GM10248 (cell line): ENCODE measurements around the gene TCEANC2.
"Not testable (repeated sequence)": the region's sequence is repeated elsewhere in the genome, so short reads cannot be mapped to it uniquely, and the experiment has no call there.

Experiments used
- CTCF ChIA-PET: fragments of 300-600 bp; sonication (Branson Sonifier 250); formaldehyde crosslinking; extraction: SDS; loops from one replicate; lab custom pipeline; 2021; ENCODE audit warnings: antibody characterized with exemption; lab: Yijun Ruan, JAX
- POLR2A ChIA-PET: fragments of 350-650 bp; sonication (Branson Sonifier 250); formaldehyde crosslinking; extraction: SDS; loops from one replicate; lab custom pipeline; 2020; ENCODE audit warnings: antibody characterized with exemption; lab: Yijun Ruan, JAX
- DNase-seq: peaks from one replicate; pipeline ENCODE4 v3.0.0; 2012; ENCODE audit errors: extremely low spot score
- TF ChIP-seq, protein P1 (sequence below): IDR thresholded peaks from 2 replicates; pipeline ENCODE4 v1.5.1; 2012; ENCODE audit warnings: mild to moderate bottlenecking, low read depth; ENCODE audit errors: extremely low read depth, missing control alignments, control extremely low read depth

Gene TCEANC2

DNA sequence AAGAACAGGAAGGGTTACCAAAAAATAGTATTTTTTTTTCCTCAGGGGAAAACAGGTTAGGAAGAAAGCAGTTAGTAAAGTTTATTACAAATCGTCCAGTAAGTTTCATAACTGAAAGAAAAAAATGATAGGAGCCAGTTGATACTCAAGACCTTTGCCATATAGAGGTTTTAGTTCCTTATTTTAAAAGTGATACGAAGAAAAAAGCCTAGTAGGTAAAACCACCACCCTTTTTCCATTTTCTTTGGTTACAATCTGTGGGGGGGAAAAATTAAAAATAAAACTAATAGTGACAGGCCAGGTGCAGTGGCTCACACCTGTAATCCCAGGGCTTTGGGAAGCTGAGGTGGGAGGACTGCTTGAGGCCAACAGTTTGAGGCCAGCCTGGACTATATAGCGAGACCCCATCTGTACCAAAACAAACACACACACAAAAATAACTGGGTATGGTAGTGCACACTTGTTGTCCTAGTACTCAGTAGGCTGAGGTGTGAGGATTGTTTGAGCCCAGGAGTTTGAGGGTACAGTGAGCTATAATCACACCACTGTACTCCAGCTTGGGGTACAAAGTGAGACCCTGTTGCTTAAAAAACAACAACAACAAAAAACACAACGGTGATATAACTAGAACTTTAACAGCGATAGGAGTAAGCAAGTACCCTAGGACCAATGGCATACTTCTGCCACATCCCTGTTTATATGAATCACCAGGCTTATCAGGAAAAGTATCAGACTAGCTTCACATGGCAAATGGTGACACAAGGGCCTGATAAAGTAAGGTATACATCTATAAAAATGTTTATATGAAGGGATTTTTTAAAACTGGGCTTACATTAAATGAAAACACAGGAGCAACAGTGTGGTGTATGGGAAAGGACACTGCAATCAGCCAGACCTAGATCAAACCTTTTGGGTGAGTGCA lies 5.8 kb upstream of the TCEANC2 start:
- ChIA-PET POLR2A (no interaction called here), CTCF (interaction anchor here (0.9 to 2.4 kb wide), 7 partner anchors 8 to 949 kb away, joined by 3 to 16 read pairs (median 7); no protein-coding TSS in a partner anchor)
- TF ChIP-seq, protein P1, sequence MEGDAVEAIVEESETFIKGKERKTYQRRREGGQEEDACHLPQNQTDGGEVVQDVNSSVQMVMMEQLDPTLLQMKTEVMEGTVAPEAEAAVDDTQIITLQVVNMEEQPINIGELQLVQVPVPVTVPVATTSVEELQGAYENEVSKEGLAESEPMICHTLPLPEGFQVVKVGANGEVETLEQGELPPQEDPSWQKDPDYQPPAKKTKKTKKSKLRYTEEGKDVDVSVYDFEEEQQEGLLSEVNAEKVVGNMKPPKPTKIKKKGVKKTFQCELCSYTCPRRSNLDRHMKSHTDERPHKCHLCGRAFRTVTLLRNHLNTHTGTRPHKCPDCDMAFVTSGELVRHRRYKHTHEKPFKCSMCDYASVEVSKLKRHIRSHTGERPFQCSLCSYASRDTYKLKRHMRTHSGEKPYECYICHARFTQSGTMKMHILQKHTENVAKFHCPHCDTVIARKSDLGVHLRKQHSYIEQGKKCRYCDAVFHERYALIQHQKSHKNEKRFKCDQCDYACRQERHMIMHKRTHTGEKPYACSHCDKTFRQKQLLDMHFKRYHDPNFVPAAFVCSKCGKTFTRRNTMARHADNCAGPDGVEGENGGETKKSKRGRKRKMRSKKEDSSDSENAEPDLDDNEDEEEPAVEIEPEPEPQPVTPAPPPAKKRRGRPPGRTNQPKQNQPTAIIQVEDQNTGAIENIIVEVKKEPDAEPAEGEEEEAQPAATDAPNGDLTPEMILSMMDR, result no peak
- DNase-seq, result peak; percentile 18

DNA sequence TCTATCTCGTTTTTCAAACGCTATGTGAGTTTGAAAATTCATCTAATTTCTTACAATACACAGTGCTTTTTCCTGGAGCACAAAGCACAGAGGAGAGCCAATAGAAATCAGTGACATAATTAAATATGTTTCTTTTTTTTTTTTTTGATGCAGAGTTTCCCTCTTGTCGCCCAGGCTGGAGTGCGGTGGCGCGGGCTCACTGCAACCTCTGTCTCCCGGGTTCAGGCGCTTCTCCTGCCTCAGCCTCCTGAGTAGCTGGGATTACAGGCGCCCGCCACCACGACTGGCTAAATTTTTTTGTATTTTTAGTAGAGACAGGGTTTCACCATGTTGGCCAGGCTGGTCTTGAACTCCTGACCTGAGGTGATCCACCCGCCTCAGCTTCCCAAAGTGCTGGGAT lies 3.0 kb upstream of the TCEANC2 start:
- POLR2A ChIA-PET, DNase-seq: not testable (repeated sequence)
- CTCF ChIA-PET, result interaction anchor here (1.0 to 1.5 kb wide), 2 partner anchors 11 to 19 kb away, joined by 3 to 5 read pairs; no protein-coding TSS in a partner anchor

DNA sequence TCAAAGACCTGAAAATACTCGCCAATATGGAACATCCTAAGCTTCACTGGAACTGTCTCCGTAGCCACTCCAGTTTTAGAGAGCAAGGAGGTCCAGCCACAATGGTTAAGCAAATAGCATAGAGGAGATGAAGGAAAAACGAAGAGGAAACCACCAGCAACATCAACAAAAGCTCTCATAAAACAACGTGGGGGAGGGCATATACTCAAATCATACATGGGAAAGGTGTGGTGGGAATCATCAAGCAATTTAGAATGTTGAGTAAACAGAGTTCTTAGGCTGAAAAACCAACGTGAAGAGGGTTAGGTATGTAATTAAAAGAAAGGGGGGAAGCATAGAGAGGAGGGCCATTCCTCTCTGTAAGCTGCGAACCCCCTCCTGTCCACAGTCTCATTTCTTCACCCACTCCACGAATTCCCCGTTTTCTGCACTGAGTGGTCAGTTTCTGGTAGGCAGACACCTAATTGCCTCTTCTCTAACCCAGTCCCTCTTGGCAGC lies 1.4 kb upstream of the TCEANC2 start:
- no peak for DNase-seq
- ChIA-PET CTCF (interaction anchor here (1.1 to 2.0 kb wide), 6 partner anchors 10 to 438 kb away, joined by 3 to 12 read pairs (median 6); no protein-coding TSS in a partner anchor), POLR2A (no interaction called here)

DNA sequence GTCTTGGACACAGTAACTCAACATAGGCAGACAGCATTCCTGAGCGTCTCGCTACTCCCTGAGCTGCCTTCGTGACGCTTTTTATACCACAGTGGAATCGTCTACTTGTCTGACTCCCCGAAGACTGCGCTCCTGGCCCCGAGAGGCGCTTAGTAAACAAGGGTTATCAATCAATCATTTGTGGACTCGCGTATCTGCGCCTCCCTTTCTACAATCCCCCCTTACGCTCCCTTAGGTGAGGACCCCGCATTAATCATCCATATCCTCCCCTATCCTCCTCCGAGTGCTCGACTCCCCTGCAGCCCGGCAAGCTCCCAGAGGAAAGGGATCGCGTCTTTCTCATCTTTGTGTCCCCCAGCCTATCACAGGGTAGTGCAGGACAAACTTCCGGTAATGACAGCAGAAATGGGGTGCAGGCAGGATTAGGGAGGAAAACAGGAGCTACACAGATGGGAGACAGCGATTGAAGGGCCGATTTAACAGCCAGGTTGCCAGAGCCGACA lies 926 bp upstream of the TCEANC2 start:
- CTCF ChIA-PET, result interaction anchor here (0.7 to 2.0 kb wide), 11 partner anchors 9 to 437 kb away, joined by 3 to 12 read pairs (median 4); no protein-coding TSS in a partner anchor
- TF ChIP-seq, protein P1, result no peak
- DNase-seq, result peak; percentile 52
- POLR2A ChIA-PET, result interaction anchor here (0.6 to 1.5 kb wide), 3 partner anchors 11 to 354 kb away, joined by 3 to 4 read pairs (median 4); partner anchors contain the start of genes IFT25 and SSBP3

More for the DNA sequence above, 1.4 kb upstream of the TCEANC2 start:
- TF ChIP-seq, protein P1, result no peak

DNA sequence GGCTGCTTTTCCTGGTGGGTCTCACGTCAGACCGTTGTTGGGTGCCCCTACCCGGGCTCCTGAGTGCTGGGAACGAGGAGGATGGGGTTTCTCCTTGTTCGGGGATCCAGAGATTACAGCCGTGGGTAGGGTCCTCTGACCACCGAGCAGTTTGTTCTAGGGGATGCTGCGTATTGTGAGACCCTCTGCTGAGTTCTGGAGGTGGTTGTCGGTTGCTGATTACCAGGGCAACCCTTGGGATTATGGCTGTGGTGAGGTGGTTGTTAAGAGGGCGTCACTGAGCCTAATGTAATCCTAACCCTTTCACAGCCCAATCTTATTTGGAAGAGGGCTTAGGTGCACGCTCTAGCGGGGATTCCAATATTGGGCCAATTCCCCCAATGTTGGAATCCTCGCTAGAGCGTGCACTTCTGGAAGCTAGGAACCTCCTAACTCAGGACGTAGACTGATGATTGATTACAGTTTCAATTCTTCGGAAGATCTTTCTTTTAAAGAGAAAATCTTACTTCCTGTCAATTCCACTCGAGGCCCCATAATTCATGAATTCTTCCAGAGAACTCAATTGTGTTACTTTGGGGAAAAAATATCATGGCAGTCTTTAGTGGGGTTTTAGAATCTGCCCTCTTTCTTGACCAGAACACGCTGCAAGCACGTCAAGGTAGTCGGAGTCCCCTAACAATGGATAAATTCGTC lies 483 bp downstream of the TCEANC2 start:
- DNase-seq, result peak; percentile 7
- POLR2A ChIA-PET, result interaction anchor here (1.5 kb wide), 1 partner anchor 109 kb away, joined by 3 read pairs; the partner anchor contains the start of gene IFT25
- TF ChIP-seq, protein P1, result no peak
- CTCF ChIA-PET, result interaction anchor here (1.0 to 2.0 kb wide), 7 partner anchors 16 to 195 kb away, joined by 3 to 6 read pairs (median 3); no protein-coding TSS in a partner anchor

DNA sequence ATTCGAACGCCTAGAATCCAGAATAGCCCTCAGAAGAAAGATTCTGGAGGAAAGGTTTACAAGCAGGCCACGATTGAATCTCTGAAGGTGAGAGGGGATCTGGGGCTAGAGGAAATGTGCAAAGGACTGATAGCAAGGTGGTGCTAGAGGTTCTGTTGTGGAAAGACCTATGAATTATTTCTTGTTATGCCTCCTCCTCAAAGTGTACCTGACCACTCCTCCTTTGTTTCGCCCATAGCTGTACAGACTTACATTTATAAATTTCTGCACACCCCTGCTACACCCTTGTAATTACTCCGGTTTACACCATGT lies 986 bp downstream of the TCEANC2 start:
- CTCF ChIA-PET, result interaction anchor here (1.0 to 1.4 kb wide), 3 partner anchors 15 to 110 kb away, joined by 3 to 4 read pairs (median 3); no protein-coding TSS in a partner anchor
- POLR2A ChIA-PET, result no interaction called here
- TF ChIP-seq, protein P1, result no peak
- peak; percentile 20 for DNase-seq
